HFF-Myc (cell line): ENCODE data around the gene SMPDL3A.

Experiments
- DNase-seq: peaks from one replicate; pipeline ENCODE4 v3.0.0-alpha.2; 2011; ENCODE audit warnings: low read depth; ENCODE audit errors: extremely low read depth
- H3K4me3 ChIP-seq: replicated peaks from 2 replicates; pipeline ENCODE4 v1.5.1; 2011; ENCODE audit warnings: low read depth, mild to moderate bottlenecking, control low read depth, low read length
- TF ChIP-seq, protein P1 (sequence below): IDR thresholded peaks from 2 replicates; pipeline ENCODE4 v1.5.1; 2012; ENCODE audit warnings: mild to moderate bottlenecking, low read depth, low read length, control low read depth; ENCODE audit errors: missing control alignments

Gene SMPDL3A

DNA sequence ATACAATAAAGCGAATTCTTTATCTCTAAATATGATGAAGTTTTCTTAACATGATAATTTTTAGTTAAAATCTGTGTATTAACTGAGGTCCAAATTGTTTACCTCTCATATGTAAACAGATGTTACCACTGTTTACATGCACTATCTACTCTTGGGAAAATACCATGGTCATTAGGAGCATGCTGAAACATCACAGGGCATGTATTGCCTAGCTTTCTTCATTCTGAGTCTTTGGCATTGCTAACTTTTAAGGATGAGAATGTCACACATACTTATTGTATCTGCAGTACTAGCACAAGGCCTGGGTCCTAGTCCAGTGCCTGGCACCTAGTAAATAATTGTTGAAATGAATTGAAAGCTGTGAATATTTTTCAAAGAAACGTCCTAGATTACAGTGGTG is 20.6 kb downstream of the SMPDL3A start:
- H3K4me3 ChIP-seq, result no peak overlapping the region
- TF ChIP-seq, protein P1, sequence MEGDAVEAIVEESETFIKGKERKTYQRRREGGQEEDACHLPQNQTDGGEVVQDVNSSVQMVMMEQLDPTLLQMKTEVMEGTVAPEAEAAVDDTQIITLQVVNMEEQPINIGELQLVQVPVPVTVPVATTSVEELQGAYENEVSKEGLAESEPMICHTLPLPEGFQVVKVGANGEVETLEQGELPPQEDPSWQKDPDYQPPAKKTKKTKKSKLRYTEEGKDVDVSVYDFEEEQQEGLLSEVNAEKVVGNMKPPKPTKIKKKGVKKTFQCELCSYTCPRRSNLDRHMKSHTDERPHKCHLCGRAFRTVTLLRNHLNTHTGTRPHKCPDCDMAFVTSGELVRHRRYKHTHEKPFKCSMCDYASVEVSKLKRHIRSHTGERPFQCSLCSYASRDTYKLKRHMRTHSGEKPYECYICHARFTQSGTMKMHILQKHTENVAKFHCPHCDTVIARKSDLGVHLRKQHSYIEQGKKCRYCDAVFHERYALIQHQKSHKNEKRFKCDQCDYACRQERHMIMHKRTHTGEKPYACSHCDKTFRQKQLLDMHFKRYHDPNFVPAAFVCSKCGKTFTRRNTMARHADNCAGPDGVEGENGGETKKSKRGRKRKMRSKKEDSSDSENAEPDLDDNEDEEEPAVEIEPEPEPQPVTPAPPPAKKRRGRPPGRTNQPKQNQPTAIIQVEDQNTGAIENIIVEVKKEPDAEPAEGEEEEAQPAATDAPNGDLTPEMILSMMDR, result no peak
- DNase-seq, result no peak

DNA sequence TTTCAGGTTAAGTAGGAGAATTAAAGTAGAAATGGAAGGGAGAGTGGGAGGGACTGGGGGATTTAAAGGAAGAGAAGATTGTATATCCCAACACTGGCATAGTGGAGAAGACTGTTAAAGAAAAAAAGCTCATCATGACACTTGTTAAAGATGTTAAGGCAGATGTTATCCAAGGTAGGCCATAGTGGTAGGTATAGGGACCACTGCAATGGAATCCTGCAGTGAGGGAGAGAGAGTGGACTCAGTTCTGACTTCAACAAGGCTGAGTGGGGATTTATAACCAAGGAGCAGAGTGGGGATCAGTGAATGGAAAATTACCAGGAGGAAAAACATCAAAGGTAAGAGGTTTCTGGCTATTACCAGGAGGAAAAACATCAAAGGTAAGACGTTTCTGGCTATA is 21.1 kb downstream of the SMPDL3A start:
- no peak overlapping the region for H3K4me3 ChIP-seq
- TF ChIP-seq, protein P1, result no peak
- no peak for DNase-seq

GRCh38 chr6:122817358-122817757 is 28.3 kb downstream of the SMPDL3A start:
- no peak overlapping the region for H3K4me3 ChIP-seq
- DNase-seq, result no peak
- TF ChIP-seq, protein P1, result no peak

DNA sequence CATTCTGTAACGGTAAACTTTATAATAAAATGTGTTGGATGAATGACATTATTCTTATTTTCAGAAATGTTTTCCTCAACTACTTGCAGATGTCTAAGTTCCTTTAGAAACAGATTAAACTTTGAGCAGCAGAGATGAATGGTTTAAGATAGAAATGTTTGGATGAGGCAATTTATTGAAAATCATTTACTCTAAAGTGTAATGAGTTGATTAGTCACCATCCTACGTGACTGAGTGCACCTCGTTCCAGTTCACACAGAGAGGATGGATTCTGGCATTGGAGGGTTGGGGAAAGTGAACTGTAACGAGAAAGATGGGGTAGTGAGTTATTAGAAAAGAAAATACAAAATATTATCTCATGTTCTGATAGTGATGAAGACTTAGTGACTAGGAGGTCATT is 28.7 kb downstream of the SMPDL3A start:
- DNase-seq, result no peak
- no peak overlapping the region for H3K4me3 ChIP-seq
- TF ChIP-seq, protein P1, result no peak

- no peak for DNase-seq
- no peak overlapping the region for H3K4me3 ChIP-seq
- TF ChIP-seq, protein P1, result no peak
These were observed 29.8 kb downstream of the SMPDL3A start for GRCh38 chr6:122818866-122819265.

- H3K4me3 ChIP-seq, result no peak overlapping the region
- DNase-seq, result no peak
- TF ChIP-seq, protein P1, result no peak
These were observed 32.0 kb downstream of the SMPDL3A start for GRCh38 chr6:122821095-122821494.

- no peak for DNase-seq
- TF ChIP-seq, protein P1, result no peak
- H3K4me3 ChIP-seq, result no peak overlapping the region
These were observed 36.1 kb downstream of the SMPDL3A start for GRCh38 chr6:122825163-122825562.
